HL-60 (cell line): ENCODE measurements around the gene LSG1.

ENCODE experiments used
- DNase-seq, 2 experiments: peaks; one replicate each; pipeline ENCODE4 v3.0.0-alpha.2; 2010 to 2020; ENCODE audit warnings: low read depth in 1 of 2, low spot score in 1 of 2
- H3K27ac ChIP-seq: fragments of 250-450 bp; sonication (Bioruptor Pico); replicated peaks from 2 replicates; pipeline ENCODE4 v1.5.1; 2020; ENCODE audit warnings: mild to moderate bottlenecking, moderate library complexity
- H3K27me3 ChIP-seq: fragments of 250-450 bp; sonication (Bioruptor Pico); 2 replicates; pipeline ENCODE4 v1.5.1; 2021; ENCODE audit warnings: mild to moderate bottlenecking, moderate library complexity; ENCODE audit not compliant: insufficient read depth, poor library complexity, severe bottlenecking
- H3K4me3 ChIP-seq: replicated peaks from 2 replicates; pipeline ENCODE4 v1.5.1; 2011; ENCODE audit warnings: mild to moderate bottlenecking, control low read depth, low read length; ENCODE audit not compliant: insufficient read depth
- CTCF ChIP-seq: IDR thresholded peaks from one replicate; pipeline ENCODE4 v1.5.1; 2011; ENCODE audit warnings: low read length, control low read depth, inconsistent platforms; ENCODE audit not compliant: insufficient read depth
- GABPA ChIP-seq: IDR thresholded peaks from 2 replicates; pipeline ENCODE4 v1.6.1; 2012; ENCODE audit warnings: low read depth
- POLR2AphosphoS5 ChIP-seq: IDR thresholded peaks from 2 replicates; pipeline ENCODE4 v1.6.1; 2012; ENCODE audit warnings: low read depth
- REST ChIP-seq: IDR thresholded peaks from 2 replicates; pipeline ENCODE4 v1.6.1; 2012; ENCODE audit warnings: low read depth; ENCODE audit not compliant: insufficient replicate concordance
- SPI1 ChIP-seq: IDR thresholded peaks from 2 replicates; pipeline ENCODE4 v1.6.1; 2012; ENCODE audit warnings: low read depth, mild to moderate bottlenecking, borderline replicate concordance

Gene LSG1

GRCh38 chr3:194688200-194688740 lies 16.3 kb upstream of the LSG1 start:
- Histone ChIP-seq H3K27ac (peak overlapping the region; percentile 76), H3K4me3 (peak overlapping the region; percentile 72), H3K27me3 (no peaks in the 10 kb centered on the region)
- peak; percentile 56 to 78 for DNase-seq
- no peak for TF ChIP-seq CTCF
- no peak for TF ChIP-seq POLR2AphosphoS5
- TF ChIP-seq SPI1 = peak; percentile 68; the same call in 1 of the 2 replicates
- TF ChIP-seq GABPA = 0 out of 2 replicates have a peak, but pooled peaks have one; percentile 12
- no peak for TF ChIP-seq REST

- H3K4me3 ChIP-seq = peak overlapping the region; percentile 72
- TF ChIP-seq POLR2AphosphoS5 (no peak; the same call in 1 of the 2 replicates), SPI1 (no peak), CTCF (peak; percentile 41), REST (no peak)
- no peaks in the 10 kb centered on the region for H3K27me3 ChIP-seq
- H3K27ac ChIP-seq = peak overlapping the region; percentile 76
- DNase-seq = peak; percentile 76 to 87
These were observed 15.7 kb upstream of the LSG1 start for GRCh38 chr3:194687638-194688199.

GRCh38 chr3:194686816-194687637 lies 15.0 kb upstream of the LSG1 start:
- Histone ChIP-seq H3K27me3 (no peaks in the 10 kb centered on the region), H3K27ac (peak overlapping the region; percentile 76), H3K4me3 (peak overlapping the region; percentile 72)
- DNase-seq = peak in 1 of 2 experiments; percentile 23
- TF ChIP-seq GABPA (no peak), SPI1 (no peak), CTCF (no peak), POLR2AphosphoS5 (no peak), REST (no peak)
